Endothelial cell (in vitro differentiated cells): ENCODE results near the gene SKAP1. TPM values are rescaled to one million over a fixed set of nuclear protein-coding genes. Genes with fewer than 3 reads are reported as not detected.

Experiments
- DNase-seq: peaks from one replicate; pipeline ENCODE4 v3.0.0; 2021; ENCODE audit warnings: low spot score
- H3K27ac Mint-ChIP-seq: one replicate; pipeline ENCODE4 v1.8.0; 2021; ENCODE audit warnings: mixed read lengths, inconsistent platforms; ENCODE audit not compliant: unreplicated experiment
- H3K27me3 Mint-ChIP-seq: one replicate; pipeline ENCODE4 v1.8.0; 2021; ENCODE audit warnings: mild to moderate bottlenecking, moderate library complexity, mixed read lengths, inconsistent platforms; ENCODE audit not compliant: unreplicated experiment
- H3K36me3 Mint-ChIP-seq: one replicate; pipeline ENCODE4 v1.8.0; 2021; ENCODE audit warnings: mild to moderate bottlenecking, low read depth, mixed read lengths, inconsistent platforms; ENCODE audit not compliant: unreplicated experiment
- H3K4me1 Mint-ChIP-seq: one replicate; pipeline ENCODE4 v1.8.0; 2021; ENCODE audit warnings: mild to moderate bottlenecking, mixed read lengths, inconsistent platforms; ENCODE audit not compliant: unreplicated experiment
- H3K4me3 Mint-ChIP-seq: one replicate; pipeline ENCODE4 v1.8.0; 2021; ENCODE audit warnings: mild to moderate bottlenecking, mixed read lengths, inconsistent platforms; ENCODE audit not compliant: unreplicated experiment
- H3K9me3 Mint-ChIP-seq: one replicate; pipeline ENCODE4 v1.8.0; 2021; ENCODE audit warnings: mixed read lengths, inconsistent platforms; ENCODE audit not compliant: unreplicated experiment
- microRNA-seq: library from miRNA; unstranded; fragments of <30 nt; microRNA quantifications from one replicate; pipeline ENCODE4, GENCODE V29; 2020; ENCODE audit not compliant: unreplicated experiment
- total RNA-seq: library from RNA; stranded (reverse); fragmentation: NEBNext Ultra II Directional; extraction: Animal tissue kit (Norgen Biotek cat#: 25700); gene quantifications from one replicate; pipeline ENCODE4 v1.2.1, GENCODE V29; 2021; ENCODE audit not compliant: unreplicated experiment
- TF ChIP-seq, protein P1 (sequence below): fragments of 200-600 bp; sonication (generic); IDR thresholded peaks from one replicate; pipeline ENCODE4 v1.5.0; 2021; ENCODE audit warnings: antibody characterized with exemption; ENCODE audit not compliant: unreplicated experiment

Gene SKAP1
- total RNA-seq, 1 donor from 2014 or later = 2.1 TPM

DNA sequence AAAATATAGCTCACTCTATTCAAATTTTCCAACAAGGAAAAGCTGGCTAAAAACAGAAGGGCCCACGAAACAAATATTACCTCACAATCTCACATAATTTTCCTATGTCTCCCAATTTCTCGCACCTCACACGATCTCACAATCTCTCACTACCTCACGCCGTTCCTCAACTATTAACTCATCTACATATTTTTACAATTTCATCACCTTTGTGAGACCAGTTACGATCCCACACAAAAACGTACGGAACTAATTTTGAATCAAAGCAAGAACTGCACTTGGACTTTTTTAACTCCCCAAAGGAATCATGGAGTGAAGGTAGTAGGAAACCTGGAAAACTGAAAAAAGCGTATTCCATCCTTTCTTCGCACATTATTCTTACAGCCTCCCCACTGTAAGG lies 329.9 kb downstream of the SKAP1 start:
- H3K27ac Mint-ChIP-seq = peak overlapping the region; percentile 0
- peaks cover 3% of the 10 kb centered on the region for H3K4me1 Mint-ChIP-seq
- TF ChIP-seq, protein P1, sequence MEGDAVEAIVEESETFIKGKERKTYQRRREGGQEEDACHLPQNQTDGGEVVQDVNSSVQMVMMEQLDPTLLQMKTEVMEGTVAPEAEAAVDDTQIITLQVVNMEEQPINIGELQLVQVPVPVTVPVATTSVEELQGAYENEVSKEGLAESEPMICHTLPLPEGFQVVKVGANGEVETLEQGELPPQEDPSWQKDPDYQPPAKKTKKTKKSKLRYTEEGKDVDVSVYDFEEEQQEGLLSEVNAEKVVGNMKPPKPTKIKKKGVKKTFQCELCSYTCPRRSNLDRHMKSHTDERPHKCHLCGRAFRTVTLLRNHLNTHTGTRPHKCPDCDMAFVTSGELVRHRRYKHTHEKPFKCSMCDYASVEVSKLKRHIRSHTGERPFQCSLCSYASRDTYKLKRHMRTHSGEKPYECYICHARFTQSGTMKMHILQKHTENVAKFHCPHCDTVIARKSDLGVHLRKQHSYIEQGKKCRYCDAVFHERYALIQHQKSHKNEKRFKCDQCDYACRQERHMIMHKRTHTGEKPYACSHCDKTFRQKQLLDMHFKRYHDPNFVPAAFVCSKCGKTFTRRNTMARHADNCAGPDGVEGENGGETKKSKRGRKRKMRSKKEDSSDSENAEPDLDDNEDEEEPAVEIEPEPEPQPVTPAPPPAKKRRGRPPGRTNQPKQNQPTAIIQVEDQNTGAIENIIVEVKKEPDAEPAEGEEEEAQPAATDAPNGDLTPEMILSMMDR = no peak
- H3K9me3 Mint-ChIP-seq = no peaks in the 10 kb centered on the region
- peak overlapping the region; percentile 69 for H3K4me3 Mint-ChIP-seq
- DNase-seq = no peak
- H3K27me3 Mint-ChIP-seq = peaks cover 3% of the 10 kb centered on the region
- H3K36me3 Mint-ChIP-seq = peaks cover 4% of the 10 kb centered on the region

DNA sequence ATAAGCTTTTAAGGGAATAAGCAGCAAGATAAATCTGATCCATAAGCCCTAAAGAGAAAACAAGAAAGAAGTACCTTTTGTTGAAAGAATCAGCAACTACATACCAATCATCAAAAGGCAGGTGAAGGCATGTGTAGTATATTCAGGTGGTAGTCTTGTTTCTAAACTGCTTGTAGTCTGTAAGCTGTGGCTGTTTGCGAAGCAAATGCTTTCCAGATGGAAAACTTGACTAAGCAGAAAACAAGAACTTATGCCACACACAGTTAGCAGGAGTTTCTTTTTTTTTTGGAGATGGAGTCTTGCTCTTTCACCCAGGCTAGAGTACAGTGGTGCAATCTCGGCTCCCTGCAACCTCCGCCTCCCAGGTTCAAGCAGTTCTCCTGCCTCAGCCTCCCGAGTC lies 334.4 kb downstream of the SKAP1 start:
- Mint-ChIP-seq H3K9me3 (no peaks in the 10 kb centered on the region), H3K27ac (no peak overlapping the region), H3K4me3 (no peak overlapping the region), H3K36me3 (peaks cover 3% of the 10 kb centered on the region), H3K27me3 (peaks cover under 1% of the 10 kb centered on the region), H3K4me1 (peaks cover 14% of the 10 kb centered on the region)
- no peak for DNase-seq
- TF ChIP-seq, protein P1 = no peak

DNA sequence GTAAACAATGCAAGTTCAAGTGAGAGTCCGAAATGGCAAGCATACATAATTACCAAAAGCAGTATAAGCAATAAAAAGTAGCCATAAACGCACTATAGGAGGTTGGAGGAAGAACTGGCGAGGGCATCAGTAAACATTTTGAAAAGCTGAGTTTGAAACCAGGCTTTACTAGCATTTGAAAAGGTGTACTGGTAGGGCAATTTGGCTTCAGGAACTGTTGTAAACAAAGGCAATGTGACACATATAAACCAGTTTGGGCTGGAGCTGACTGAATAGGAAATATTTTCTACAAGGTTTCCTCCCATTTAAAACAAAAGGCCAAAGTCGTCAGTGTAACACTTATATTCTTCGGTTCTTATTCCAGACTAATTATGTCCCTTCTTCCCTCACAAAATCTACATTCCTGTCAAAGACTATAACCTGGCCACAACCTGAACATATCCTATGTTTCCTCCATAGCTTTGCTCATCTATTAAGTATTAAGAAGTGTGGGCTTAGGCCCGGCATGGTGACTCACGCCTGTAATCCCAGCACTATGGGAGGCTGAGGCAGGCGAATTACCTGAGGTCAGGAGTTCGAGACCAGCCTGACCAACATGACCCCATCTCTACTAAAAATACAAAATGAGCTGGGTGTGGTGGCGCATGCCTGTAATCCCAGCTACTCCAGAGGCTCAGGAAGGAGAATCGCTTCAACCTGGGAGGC lies 336.5 kb downstream of the SKAP1 start:
- Mint-ChIP-seq H3K4me1 (peaks cover 14% of the 10 kb centered on the region), H3K36me3 (peaks cover 3% of the 10 kb centered on the region), H3K4me3 (no peak overlapping the region), H3K27me3 (no peaks in the 10 kb centered on the region), H3K9me3 (no peaks in the 10 kb centered on the region), H3K27ac (peak overlapping the region; percentile 57)
- no peak for DNase-seq
- TF ChIP-seq, protein P1 = no peak

DNA sequence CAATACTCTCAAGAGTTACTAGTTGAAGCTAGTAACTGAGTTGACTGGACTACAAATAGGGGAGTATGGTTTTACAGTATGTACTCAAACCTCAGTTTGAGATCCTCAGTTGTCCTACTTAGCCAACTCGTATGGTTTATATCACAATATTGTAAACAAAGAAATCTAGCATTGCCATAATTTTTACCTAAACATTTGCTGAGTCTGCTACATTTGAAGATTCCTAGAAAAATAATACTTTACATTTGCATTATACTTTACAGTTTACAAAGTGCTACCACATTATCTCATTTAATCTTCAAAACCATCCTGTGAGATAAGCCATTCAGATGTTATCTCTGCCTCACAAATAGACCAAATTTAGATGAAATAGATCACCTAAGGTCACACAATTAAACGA lies 345.1 kb downstream of the SKAP1 start:
- Mint-ChIP-seq H3K27me3 (no peaks in the 10 kb centered on the region), H3K27ac (no peak overlapping the region), H3K36me3 (no peaks in the 10 kb centered on the region), H3K4me1 (no peaks in the 10 kb centered on the region), H3K4me3 (no peak overlapping the region), H3K9me3 (no peaks in the 10 kb centered on the region)
- TF ChIP-seq, protein P1 = no peak
- DNase-seq = no peak

Small RNA genes within 50 kb of the gene (microRNA-seq; reads per million reads assigned to microRNA genes)
- gene MIR1203 = not detected

Other genes with a start within 250 kb of the SKAP1 start
- gene HOXB1, start 100.8 kb upstream of the SKAP1 start, total RNA-seq = not detected
- 5.6 TPM for gene HOXB2, start 114.9 kb upstream of the SKAP1 start, total RNA-seq
- 6.5 TPM for gene HOXB4, start 148.1 kb upstream of the SKAP1 start, total RNA-seq
- gene HOXB3, start 160.0 kb upstream of the SKAP1 start, total RNA-seq = 17.7 TPM
- 0.59 TPM for gene HOXB5, start 163.6 kb upstream of the SKAP1 start, total RNA-seq
- 1.9 TPM for gene HOXB6, start 174.8 kb upstream of the SKAP1 start, total RNA-seq
- gene HOXB7, start 180.8 kb upstream of the SKAP1 start, total RNA-seq = 3.6 TPM
- 0.15 TPM for gene HOXB8, start 185.1 kb upstream of the SKAP1 start, total RNA-seq
- gene HOXB9, start 196.1 kb upstream of the SKAP1 start, total RNA-seq = 0.49 TPM